ENCODE results near the gene CEP350.
"Not testable (repeated sequence)": the region's sequence is repeated elsewhere in the genome, so short reads cannot be mapped to it uniquely, and the experiment has no call there.

Gene CEP350

GRCh38 chr1:180123463-180123936 is 168.9 kb downstream of the CEP350 start:
- DNase-seq (ENCODE audit: low spot score): peak; percentile 37

- DNase-seq (ENCODE audit: low spot score): no peak
These were observed 176.0 kb downstream of the CEP350 start for GRCh38 chr1:180130651-180131050.

- peak; percentile 88 for DNase-seq (ENCODE audit: low spot score)
These were observed 176.9 kb downstream of the CEP350 start for GRCh38 chr1:180131510-180131909.

GRCh38 chr1:180133193-180133592 is 178.6 kb downstream of the CEP350 start:
- DNase-seq (ENCODE audit: low spot score): no peak

- DNase-seq (ENCODE audit: low spot score): not testable (repeated sequence)
These were observed 179.1 kb downstream of the CEP350 start for GRCh38 chr1:180133688-180134087.

- no peak for DNase-seq (ENCODE audit: low spot score)
These were observed 180.9 kb downstream of the CEP350 start for GRCh38 chr1:180135535-180135934.

GRCh38 chr1:180136331-180136967 is 181.8 kb downstream of the CEP350 start:
- no peak for DNase-seq (ENCODE audit: low spot score)

GRCh38 chr1:180136968-180137356 is 182.4 kb downstream of the CEP350 start:
- no peak for DNase-seq (ENCODE audit: low spot score)

- DNase-seq (ENCODE audit: low spot score): no peak
These were observed 183.2 kb downstream of the CEP350 start for GRCh38 chr1:180137776-180138175.

- DNase-seq (ENCODE audit: low spot score): no peak
These were observed 186.8 kb downstream of the CEP350 start for GRCh38 chr1:180141381-180141934.

GRCh38 chr1:180143359-180143758 is 188.7 kb downstream of the CEP350 start:
- DNase-seq (ENCODE audit: low spot score): no peak

GRCh38 chr1:180144659-180145357 is 190.2 kb downstream of the CEP350 start:
- DNase-seq (ENCODE audit: low spot score): no peak

GRCh38 chr1:180145446-180145845 is 190.8 kb downstream of the CEP350 start:
- no peak for DNase-seq (ENCODE audit: low spot score)

- no peak for DNase-seq (ENCODE audit: low spot score)
These were observed 196.4 kb downstream of the CEP350 start for GRCh38 chr1:180150982-180151381.

- DNase-seq (ENCODE audit: low spot score): peak; percentile 63
These were observed 196.9 kb downstream of the CEP350 start for GRCh38 chr1:180151508-180151907.

GRCh38 chr1:180152588-180152987 is 198.0 kb downstream of the CEP350 start:
- DNase-seq (ENCODE audit: low spot score): no peak

- DNase-seq (ENCODE audit: low spot score): no peak
These were observed 198.4 kb downstream of the CEP350 start for GRCh38 chr1:180153032-180153431.

GRCh38 chr1:180154003-180154324 is 199.4 kb downstream of the CEP350 start:
- no peak for DNase-seq (ENCODE audit: low spot score)

GRCh38 chr1:180154325-180155181 is 199.9 kb downstream of the CEP350 start, which contains the start of gene QSOX1:
TSS of gene QSOX1 (plus strand) at chr1:180154869. CDS start at chr1:180154908, 39 bp downstream.
- peak; percentile 99 for DNase-seq (ENCODE audit: low spot score)

- no peak for DNase-seq (ENCODE audit: low spot score)
These were observed 200.6 kb downstream of the CEP350 start for GRCh38 chr1:180155182-180155682.

GRCh38 chr1:180156201-180156600 is 201.6 kb downstream of the CEP350 start:
- no peak for DNase-seq (ENCODE audit: low spot score)

- peak; percentile 70 for DNase-seq (ENCODE audit: low spot score)
These were observed 202.1 kb downstream of the CEP350 start for GRCh38 chr1:180156631-180157091.

Measured in AG20443 (cell line).